ENCODE data around the gene ACOT7.
A peak's percentile ranks its signal among the peaks of the same experiment; 100 is the strongest.
"Not testable (repeated sequence)": the region's sequence is repeated elsewhere in the genome, so short reads cannot be mapped to it uniquely, and the experiment has no call there.

The ACOT7 gene

GRCh38 chr1:6399294-6399693 is 5.7 kb upstream of the ACOT7 start:
- DNase-seq (ENCODE audit: low read depth in 2 of 2), result no peak

DNA sequence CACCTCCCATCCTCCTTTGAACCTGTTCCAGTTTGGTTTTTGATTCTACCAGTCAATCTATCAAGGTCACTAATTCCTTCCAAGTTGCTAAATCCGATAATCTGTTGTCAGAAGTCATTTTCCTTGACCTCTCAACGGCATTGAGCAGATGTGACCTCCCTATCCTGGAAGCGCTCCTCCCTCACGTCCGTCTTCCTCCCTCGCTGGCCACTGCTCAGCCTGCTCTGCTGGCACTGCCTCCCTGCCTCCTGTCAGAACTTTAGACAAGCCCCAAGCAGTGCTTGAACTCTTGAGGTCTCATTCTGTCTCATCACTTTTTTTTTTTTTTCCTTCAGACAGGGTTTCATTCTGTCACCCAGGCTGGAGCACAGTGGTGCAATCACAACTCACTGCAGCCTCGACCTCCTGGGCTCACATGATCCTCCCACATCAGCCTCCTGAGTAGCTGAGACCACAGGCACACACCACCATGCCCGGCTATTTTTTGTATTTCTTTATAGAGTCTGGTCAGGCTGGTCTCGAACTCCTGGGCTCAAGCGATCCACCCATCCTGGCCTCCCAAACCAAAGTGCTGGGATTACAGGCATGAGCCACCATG is 4.4 kb upstream of the ACOT7 start:
- DNase-seq (ENCODE audit: low read depth in 2 of 2), result no peak

GRCh38 chr1:6396998-6397397 is 3.4 kb upstream of the ACOT7 start:
- no peak for DNase-seq (ENCODE audit: low read depth in 2 of 2)

DNA sequence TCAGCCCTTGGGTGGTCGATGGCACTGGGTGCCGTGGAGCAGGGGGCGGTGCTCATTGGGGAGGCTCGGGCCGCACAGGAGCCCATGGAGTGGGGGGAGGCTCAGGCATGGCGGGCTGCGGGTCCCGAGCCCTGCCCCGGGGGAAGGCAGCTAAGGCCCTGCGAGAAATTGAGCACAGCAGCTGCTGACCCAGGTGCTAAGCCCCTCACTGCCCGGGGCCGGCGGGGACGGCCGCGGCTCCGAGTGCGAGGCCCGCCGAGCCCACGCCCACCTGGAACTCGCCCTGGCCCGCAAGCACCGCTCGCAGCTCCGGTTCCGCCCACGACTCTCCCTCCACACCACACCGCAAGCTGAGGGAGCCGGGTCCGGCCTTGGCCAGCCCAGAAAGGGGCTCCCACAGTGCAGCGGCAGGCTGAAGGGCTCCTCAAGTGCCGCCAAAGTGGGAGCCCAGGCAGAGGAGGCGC is 2.2 kb upstream of the ACOT7 start:
- not testable (repeated sequence) for DNase-seq (ENCODE audit: low read depth in 2 of 2)

DNA sequence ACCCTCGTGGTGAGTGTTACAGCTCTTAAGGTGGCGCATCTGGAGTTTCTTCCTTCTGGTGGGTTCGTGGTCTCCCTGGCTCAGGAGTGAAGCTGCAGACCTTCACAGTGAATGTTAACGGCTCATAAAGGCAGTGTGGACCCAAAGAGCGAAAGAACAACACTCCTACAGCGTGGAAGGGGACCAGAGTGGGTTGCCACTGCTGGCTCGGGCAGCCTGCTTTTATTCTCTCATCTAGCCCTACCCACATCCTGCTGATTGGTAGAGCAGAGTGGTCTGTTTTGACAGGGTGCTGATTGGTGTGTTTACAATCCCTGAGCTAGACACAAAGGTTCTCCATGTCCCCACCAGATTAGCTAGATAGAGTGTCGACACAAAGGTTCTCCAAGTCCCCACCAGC is 1.6 kb upstream of the ACOT7 start:
- not testable (repeated sequence) for DNase-seq (ENCODE audit: low read depth in 2 of 2)

DNA sequence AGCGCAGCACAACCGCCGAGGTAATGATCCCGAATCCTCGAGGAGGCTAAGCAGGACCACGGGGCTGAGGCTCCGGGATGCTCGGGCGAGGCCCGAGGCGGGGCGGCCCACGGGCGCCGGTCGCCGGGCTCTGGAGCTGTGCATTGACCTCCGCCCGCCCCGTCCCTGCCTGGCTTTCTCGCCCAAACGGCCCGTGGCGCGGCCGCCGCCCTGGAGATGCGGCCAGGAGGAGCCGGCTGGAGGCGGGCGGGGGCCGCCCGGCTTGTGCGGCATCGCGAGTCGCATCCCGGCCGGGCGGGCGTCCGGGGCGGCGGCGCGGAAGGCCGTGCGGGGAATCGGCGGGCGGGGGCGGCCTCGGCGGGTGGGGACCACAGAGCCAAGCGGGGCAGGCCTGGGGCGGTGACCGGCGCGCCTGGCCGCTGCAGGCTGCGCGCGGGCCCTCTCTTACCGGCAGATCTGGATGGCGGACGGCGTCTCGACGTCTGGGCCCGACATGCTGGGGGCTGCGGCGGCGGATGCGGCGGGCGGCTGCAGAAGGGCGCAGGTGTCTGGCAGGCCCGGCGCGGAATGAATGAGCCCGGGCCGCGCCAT is 663 bp downstream of the ACOT7 start:
- no peak for DNase-seq (ENCODE audit: low read depth in 2 of 2)

- no peak for DNase-seq (ENCODE audit: low read depth in 2 of 2)
Observed at GRCh38 chr1:6391951-6392808, 1.4 kb downstream of the ACOT7 start.

DNA sequence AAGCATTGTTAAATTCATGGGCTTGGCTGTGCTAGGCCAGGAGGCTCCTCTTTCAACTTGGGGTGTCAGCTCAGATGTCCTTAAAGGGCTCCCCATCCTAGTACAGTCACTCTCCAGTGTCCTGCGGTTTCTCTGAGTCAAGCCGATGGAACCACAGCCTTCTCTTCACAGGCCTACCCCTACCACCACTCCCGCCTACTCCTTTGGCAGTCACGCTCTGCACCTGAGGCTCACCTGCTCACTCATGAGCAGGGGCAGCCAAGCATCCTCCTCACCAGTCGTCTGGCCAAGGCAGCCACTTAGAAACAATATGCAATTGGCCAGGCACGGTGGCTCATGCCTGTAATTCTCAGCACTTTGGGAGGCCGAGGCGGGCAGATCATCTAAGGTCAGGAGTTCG is 3.6 kb downstream of the ACOT7 start:
- no peak for DNase-seq (ENCODE audit: low read depth in 2 of 2)

DNA sequence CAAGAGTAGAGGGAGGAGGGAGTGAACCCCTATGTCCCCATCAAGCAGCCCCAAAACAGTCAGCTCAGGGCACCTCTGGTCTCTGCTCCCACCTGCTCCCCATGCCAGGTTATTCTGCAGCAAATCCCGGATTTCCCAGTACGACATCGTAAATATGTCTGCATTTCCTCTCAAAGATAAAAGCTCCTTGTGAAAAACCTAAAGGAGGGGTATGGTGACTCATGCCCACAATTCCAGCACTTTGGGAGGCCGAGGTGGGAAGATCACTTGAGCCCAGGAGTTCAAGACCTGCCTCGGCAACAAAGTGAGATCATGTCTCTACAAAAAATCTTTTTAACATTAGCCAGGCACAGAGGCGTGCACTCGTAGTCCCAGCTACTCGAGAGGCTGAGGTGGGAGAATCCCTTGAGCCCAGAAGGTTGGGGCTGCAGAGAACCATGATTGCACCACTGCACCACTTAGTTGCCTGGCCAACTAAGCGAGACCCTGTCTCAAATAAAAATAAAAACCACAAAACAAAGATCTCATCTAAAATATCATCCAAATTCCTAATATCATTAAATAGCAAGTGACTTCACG is 7.1 kb downstream of the ACOT7 start:
- DNase-seq (ENCODE audit: low read depth in 2 of 2), result no peak

DNA sequence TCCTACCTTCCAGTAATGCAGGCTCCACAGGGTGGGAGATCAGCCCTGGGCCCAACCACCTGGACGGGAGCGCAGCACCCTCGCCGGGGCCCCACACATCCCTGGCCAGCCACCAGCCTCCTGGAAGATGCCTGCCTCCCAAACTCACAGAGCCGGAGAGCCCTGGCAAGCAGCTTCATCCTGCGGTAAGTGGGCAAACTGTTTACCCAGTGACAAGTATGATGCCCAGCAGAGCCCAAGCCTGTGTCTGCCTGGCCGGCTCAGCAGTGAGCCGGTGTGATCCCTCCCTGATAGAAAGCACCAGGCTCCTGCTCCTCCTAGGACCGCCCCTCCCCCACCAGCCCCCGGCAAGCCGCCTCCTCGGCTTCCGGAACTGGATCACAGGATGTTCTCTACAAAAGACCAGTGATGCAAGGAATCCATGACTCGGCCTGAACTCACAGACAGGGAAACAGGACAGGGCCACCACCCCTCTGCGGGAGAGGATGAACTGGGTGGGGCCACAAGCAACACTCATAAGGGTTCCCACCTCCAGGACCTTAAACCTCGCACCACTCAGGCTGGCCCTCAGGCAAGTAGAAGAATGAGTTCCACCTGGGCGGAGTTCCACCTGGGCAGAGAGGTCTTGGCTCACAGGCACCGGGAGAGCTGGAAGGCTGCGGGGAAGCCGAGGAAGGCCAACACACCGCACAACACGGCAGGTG is 7.9 kb downstream of the ACOT7 start:
- DNase-seq (ENCODE audit: low read depth in 2 of 2), result peak in 1 of 2 experiments; percentile 17

GRCh38 chr1:6384962-6385361 is 8.6 kb downstream of the ACOT7 start:
- no peak for DNase-seq (ENCODE audit: low read depth in 2 of 2)

- no peak for DNase-seq (ENCODE audit: low read depth in 2 of 2)
Observed at GRCh38 chr1:6384135-6384534, 9.4 kb downstream of the ACOT7 start.

- DNase-seq (ENCODE audit: low read depth in 2 of 2), result no peak
Observed at GRCh38 chr1:6380037-6380436, 13.5 kb downstream of the ACOT7 start.

DNA sequence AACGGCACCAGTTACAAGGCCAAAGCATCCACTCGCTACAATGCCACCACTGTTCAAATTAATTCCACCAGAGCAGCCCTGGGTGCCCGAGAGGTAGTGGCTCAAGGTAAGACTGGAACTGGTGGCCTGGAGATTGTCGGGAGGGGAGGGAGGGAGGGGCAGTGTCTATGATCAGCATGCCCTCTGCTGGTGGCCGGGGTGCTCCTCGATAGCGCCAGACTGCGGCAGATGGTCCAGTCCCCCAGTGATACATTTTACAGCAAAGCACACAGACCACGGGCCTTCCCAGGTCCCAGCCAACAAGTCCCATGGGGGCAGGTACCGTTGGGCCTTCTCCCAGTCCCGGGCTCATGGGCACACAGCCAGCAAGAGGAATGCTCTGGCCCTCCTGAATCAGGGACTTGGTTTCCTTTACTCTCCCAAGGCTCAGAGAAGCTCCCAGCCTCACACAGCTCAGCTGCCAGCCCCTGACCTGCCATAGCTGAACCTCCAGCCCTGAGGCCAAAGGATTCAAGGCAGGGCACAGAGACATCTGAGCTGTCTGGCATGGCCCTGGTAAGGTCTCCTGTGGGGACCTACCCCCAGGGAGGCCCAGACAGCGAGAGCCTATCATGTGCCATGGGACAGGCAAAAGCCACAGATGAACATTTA is 15.3 kb downstream of the ACOT7 start:
- no peak for DNase-seq (ENCODE audit: low read depth in 2 of 2)

- no peak for DNase-seq (ENCODE audit: low read depth in 2 of 2)
Observed at GRCh38 chr1:6373961-6374720, 19.4 kb downstream of the ACOT7 start.

GRCh38 chr1:6372236-6372635 is 21.3 kb downstream of the ACOT7 start:
- DNase-seq (ENCODE audit: low read depth in 2 of 2), result not testable (repeated sequence)

DNA sequence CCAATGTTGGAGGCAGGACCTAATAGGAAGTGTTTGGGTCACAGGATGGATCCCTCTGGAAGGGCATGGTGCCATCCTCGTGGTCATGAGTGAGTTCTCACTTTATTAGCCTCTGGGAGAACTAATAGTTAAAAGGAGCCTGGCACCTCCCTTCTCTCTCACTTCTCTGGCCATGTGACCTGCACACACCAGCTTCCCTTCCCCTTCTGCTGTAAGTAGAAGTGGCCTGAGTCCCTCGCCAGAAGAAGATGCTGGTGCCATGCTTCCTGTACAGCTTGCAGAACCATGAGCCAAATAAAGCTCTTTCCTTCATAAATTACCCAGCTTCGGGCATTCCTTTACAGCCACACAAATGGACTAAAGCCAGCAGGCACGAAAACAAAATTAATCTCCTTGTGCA is 23.6 kb downstream of the ACOT7 start:
- no peak for DNase-seq (ENCODE audit: low read depth in 2 of 2)

DNA sequence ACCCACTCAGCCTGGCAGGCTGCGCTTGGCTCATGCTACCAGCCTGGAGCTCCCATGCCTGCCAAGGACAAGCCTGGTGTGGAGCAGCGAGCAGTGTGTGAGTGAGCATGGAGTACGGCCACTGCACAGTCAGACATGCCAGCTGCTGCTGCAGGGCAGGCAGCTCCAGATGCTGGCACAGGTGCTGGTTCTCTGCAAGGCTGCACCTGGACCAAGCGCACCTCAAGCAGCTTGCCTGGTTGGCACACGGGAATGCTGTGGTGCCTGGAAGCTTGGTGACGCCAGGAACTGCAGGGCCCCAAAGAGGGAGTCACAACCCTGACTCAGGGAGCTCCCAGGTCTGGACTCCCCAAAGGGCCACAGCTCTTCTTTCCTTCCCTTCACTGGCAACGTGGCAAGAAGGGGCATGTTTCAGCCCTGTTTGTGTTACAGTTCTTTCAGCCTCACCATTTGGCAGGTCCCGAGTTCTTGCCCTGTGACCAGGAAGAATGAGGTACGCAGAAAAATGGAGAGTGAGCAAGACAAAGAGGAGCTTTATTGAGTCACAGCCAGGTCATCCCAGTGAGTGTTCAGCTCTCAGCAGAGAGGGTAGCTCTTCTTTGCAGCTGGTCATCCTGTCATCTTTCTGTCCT is 26.1 kb downstream of the ACOT7 start:
- DNase-seq (ENCODE audit: low read depth in 2 of 2), result no peak

DNA sequence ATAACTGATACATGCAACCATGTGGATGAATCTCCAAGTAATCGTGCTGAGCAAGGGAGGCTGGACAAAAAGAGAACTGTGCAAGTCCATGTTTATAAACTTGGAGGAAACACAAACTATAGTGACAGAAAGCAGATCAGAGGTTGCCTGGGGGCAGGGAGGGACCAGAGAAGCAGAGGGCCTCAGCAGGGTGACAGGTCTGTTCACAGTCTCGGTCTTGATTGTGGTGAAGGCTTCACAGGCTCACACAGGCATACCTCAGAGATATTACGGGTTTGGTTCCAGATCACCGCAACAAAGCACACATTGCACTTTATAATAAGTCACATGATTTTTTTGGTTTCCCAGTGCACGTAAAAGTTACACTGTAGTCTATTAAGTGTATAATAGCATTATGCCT is 28.5 kb downstream of the ACOT7 start:
- DNase-seq (ENCODE audit: low read depth in 2 of 2), result no peak
